Vagina (tissue), 2 donors: ENCODE data around the gene DPYSL3. TPM values are rescaled to one million over a fixed set of nuclear protein-coding genes. Genes with fewer than 3 reads are reported as not detected.

ENCODE experiments used
- DNase-seq, 2 donors: peaks; one replicate each; pipeline ENCODE4 v3.0.0-alpha.2; 2017; ENCODE audit errors: extremely low spot score in 2 of 2
- H3K27ac ChIP-seq: fragments of 200-600 bp; sonication (generic); one replicate; pipeline ENCODE4 v1.5.1; 2019
- H3K27me3 ChIP-seq: fragments of 200-600 bp; sonication (generic); one replicate; pipeline ENCODE4 v1.5.1; 2019
- H3K36me3 ChIP-seq, 2 donors: fragments of 200-600 bp; sonication (generic); one replicate each; pipeline ENCODE4 v1.5.1; 2017 to 2019
- H3K4me1 ChIP-seq: fragments of 200-600 bp; sonication (generic); one replicate; pipeline ENCODE4 v1.5.1; 2019
- H3K4me3 ChIP-seq, 2 donors: fragments of 200-600 bp; sonication (generic); 1 replicate in 1 of 2; 2 replicates in 1 of 2; pipeline ENCODE4 v1.5.1; 2016 to 2019
- H3K9me3 ChIP-seq: fragments of 200-600 bp; sonication (generic); one replicate; pipeline ENCODE4 v1.5.1; 2019
- POLR2A ChIP-seq, 2 donors: fragments of 450-650 bp; IDR thresholded peaks; one replicate each; pipeline ENCODE4 v1.6.1; 2017; ENCODE audit warnings: antibody characterized with exemption in 2 of 2, mild to moderate bottlenecking in 2 of 2, moderate library complexity in 2 of 2
- POLR2AphosphoS5 ChIP-seq, 2 donors: sonication (generic); formaldehyde crosslinking; IDR thresholded peaks; one replicate each; pipeline ENCODE4 v1.9.0; 2017; ENCODE audit warnings: antibody characterized with exemption in 2 of 2, mild to moderate bottlenecking in 2 of 2, low read depth in 1 of 2; ENCODE audit not compliant: insufficient read depth in 1 of 2
- intact Hi-C: fragments of 100-400 bp; cut with DNase I; formaldehyde crosslinking; loops from one replicate; pipeline ENCODE4 v1.15.1; 2023
- total RNA-seq: library from RNA; depleted of rRNA; stranded (reverse); fragments of >200 nt; gene quantifications from one replicate; pipeline ENCODE4 v1.2.3, GENCODE V29; 2016
- TF ChIP-seq, protein P1 (sequence below), 3 experiments: fragments of 450-650 bp in 2 of 3; fragments of 200-600 bp in 1 of 3; sonication (generic) in 1 of 3; IDR thresholded peaks; one replicate each; pipeline ENCODE4 v1.5.1; 2017 to 2019; ENCODE audit warnings: antibody characterized with exemption in 3 of 3, mild to moderate bottlenecking in 2 of 3, moderate library complexity in 2 of 3

Gene DPYSL3
- total RNA-seq, 1 donor from 2014 or later, result 68.5 TPM

GRCh38 chr5:147517383-147517782 lies 7.5 kb upstream of the DPYSL3 start:
- Histone ChIP-seq H3K36me3 (no peaks in the 10 kb centered on the region), H3K9me3 (no peaks in the 10 kb centered on the region), H3K27ac (no peak overlapping the region), H3K4me3 (no peak overlapping the region), H3K4me1 (no peaks in the 10 kb centered on the region), H3K27me3 (no peaks in the 10 kb centered on the region)
- TF ChIP-seq POLR2A (IDR thresholded peaks at IDR 0.05) (no peak), POLR2AphosphoS5 (IDR thresholded peaks at IDR 0.05; ENCODE audit: insufficient read depth in 1 of 2, low read depth in 1 of 2) (no peak)
- TF ChIP-seq, protein P1, sequence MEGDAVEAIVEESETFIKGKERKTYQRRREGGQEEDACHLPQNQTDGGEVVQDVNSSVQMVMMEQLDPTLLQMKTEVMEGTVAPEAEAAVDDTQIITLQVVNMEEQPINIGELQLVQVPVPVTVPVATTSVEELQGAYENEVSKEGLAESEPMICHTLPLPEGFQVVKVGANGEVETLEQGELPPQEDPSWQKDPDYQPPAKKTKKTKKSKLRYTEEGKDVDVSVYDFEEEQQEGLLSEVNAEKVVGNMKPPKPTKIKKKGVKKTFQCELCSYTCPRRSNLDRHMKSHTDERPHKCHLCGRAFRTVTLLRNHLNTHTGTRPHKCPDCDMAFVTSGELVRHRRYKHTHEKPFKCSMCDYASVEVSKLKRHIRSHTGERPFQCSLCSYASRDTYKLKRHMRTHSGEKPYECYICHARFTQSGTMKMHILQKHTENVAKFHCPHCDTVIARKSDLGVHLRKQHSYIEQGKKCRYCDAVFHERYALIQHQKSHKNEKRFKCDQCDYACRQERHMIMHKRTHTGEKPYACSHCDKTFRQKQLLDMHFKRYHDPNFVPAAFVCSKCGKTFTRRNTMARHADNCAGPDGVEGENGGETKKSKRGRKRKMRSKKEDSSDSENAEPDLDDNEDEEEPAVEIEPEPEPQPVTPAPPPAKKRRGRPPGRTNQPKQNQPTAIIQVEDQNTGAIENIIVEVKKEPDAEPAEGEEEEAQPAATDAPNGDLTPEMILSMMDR (IDR thresholded peaks at IDR 0.05), result no peak
- no peak for DNase-seq
- intact Hi-C loops, result no loop called here

- intact Hi-C loops, result no loop called here
- TF ChIP-seq, protein P1 (IDR thresholded peaks at IDR 0.05), result no peak
- TF ChIP-seq POLR2A (IDR thresholded peaks at IDR 0.05) (no peak), POLR2AphosphoS5 (IDR thresholded peaks at IDR 0.05; ENCODE audit: insufficient read depth in 1 of 2, low read depth in 1 of 2) (no peak)
- DNase-seq, result no peak
Observed at GRCh38 chr5:147515269-147515668, 5.4 kb upstream of the DPYSL3 start.

GRCh38 chr5:147512659-147513379 lies 3.0 kb upstream of the DPYSL3 start:
- no peaks in the 10 kb centered on the region for H3K9me3 ChIP-seq
- H3K27ac ChIP-seq, result no peak overlapping the region
- no peak for DNase-seq
- no peaks in the 10 kb centered on the region for H3K4me1 ChIP-seq
- intact Hi-C loops, result no loop called here
- no peak overlapping the region for H3K4me3 ChIP-seq
- no peaks in the 10 kb centered on the region for H3K36me3 ChIP-seq
- TF ChIP-seq POLR2AphosphoS5 (IDR thresholded peaks at IDR 0.05; ENCODE audit: insufficient read depth in 1 of 2, low read depth in 1 of 2) (no peak), POLR2A (IDR thresholded peaks at IDR 0.05) (no peak)
- TF ChIP-seq, protein P1 (IDR thresholded peaks at IDR 0.05), result no peak
- H3K27me3 ChIP-seq, result no peaks in the 10 kb centered on the region

More at GRCh38 chr5:147515269-147515668, 5.4 kb upstream of the DPYSL3 start:
- Histone ChIP-seq H3K27ac (no peak overlapping the region), H3K27me3 (no peaks in the 10 kb centered on the region), H3K4me3 (no peak overlapping the region), H3K36me3 (no peaks in the 10 kb centered on the region), H3K9me3 (no peaks in the 10 kb centered on the region), H3K4me1 (no peaks in the 10 kb centered on the region)

- Histone ChIP-seq H3K4me3 (no peak overlapping the region), H3K27me3 (no peaks in the 10 kb centered on the region), H3K36me3 (no peaks in the 10 kb centered on the region), H3K9me3 (no peaks in the 10 kb centered on the region), H3K27ac (no peak overlapping the region), H3K4me1 (peaks cover 7% of the 10 kb centered on the region)
- DNase-seq, result no peak
- intact Hi-C loops, result no loop called here
- TF ChIP-seq, protein P1 (IDR thresholded peaks at IDR 0.05), result no peak
- TF ChIP-seq POLR2A (IDR thresholded peaks at IDR 0.05) (no peak), POLR2AphosphoS5 (IDR thresholded peaks at IDR 0.05; ENCODE audit: insufficient read depth in 1 of 2, low read depth in 1 of 2) (no peak)
Observed at GRCh38 chr5:147510885-147511284, 1.0 kb upstream of the DPYSL3 start.

- Histone ChIP-seq H3K27me3 (no peaks in the 10 kb centered on the region), H3K4me1 (peaks cover 7% of the 10 kb centered on the region), H3K9me3 (no peaks in the 10 kb centered on the region), H3K4me3 (peak overlapping the region; percentile 49 to 73), H3K27ac (peak overlapping the region; percentile 95), H3K36me3 (no peaks in the 10 kb centered on the region)
- DNase-seq, result no peak
- intact Hi-C loops, result no loop called here
- TF ChIP-seq POLR2AphosphoS5 (IDR thresholded peaks at IDR 0.05; ENCODE audit: insufficient read depth in 1 of 2, low read depth in 1 of 2) (no peak), POLR2A (IDR thresholded peaks at IDR 0.05) (no peak)
- TF ChIP-seq, protein P1 (IDR thresholded peaks at IDR 0.05), result no peak
Observed at GRCh38 chr5:147509041-147509709, 693 bp downstream of the DPYSL3 start.
